BLaER1 (cell line): ENCODE measurements around the gene ANKRD33.

Source experiments
- H3K27ac ChIP-seq: shearing (Covaris generic); formaldehyde crosslinking; 2 replicates; pipeline ENCODE4 v1.8.1; 2022
- H3K27me3 ChIP-seq: shearing (Covaris generic); formaldehyde crosslinking; 2 replicates; pipeline ENCODE4 v1.8.1; 2022
- H3K36me3 ChIP-seq: shearing (Covaris generic); formaldehyde crosslinking; 2 replicates; pipeline ENCODE4 v1.8.1; 2022
- H3K4me1 ChIP-seq: shearing (Covaris generic); formaldehyde crosslinking; 2 replicates; pipeline ENCODE4 v1.8.1; 2022
- H3K4me2 ChIP-seq: shearing (Covaris generic); formaldehyde crosslinking; 2 replicates; pipeline ENCODE4 v1.8.1; 2022
- H3K4me3 ChIP-seq: shearing (Covaris generic); formaldehyde crosslinking; 2 replicates; pipeline ENCODE4 v1.8.1; 2022
- H3K9ac ChIP-seq: shearing (Covaris generic); formaldehyde crosslinking; 2 replicates; pipeline ENCODE4 v1.8.1; 2022
- H3K9me3 ChIP-seq: shearing (Covaris generic); formaldehyde crosslinking; 2 replicates; pipeline ENCODE4 v1.8.1; 2022
- H4K20me1 ChIP-seq: shearing (Covaris generic); formaldehyde crosslinking; 2 replicates; pipeline ENCODE4 v1.8.1; 2022
- Cebpa-rat ChIP-seq: shearing (Covaris generic); IDR thresholded peaks from 2 replicates; pipeline ENCODE4 v1.8.1; 2022

The ANKRD33 gene

GRCh38 chr12:51847643-51848325, 40.1 kb upstream of the ANKRD33 start:
- Histone ChIP-seq H3K4me1 (peaks cover 41% of the 10 kb centered on the region), H3K4me2 (peak overlapping the region; percentile 97), H3K27ac (no peak overlapping the region), H3K27me3 (peaks cover 35% of the 10 kb centered on the region), H3K4me3 (0 out of 2 replicates have a peak overlapping the region, but pooled peaks have one; percentile 7), H3K36me3 (no peaks in the 10 kb centered on the region), H3K9ac (no peak overlapping the region), H3K9me3 (no peaks in the 10 kb centered on the region), H4K20me1 (no peaks in the 10 kb centered on the region)
- no peak for TF ChIP-seq Cebpa-rat

GRCh38 chr12:51848326-51848727, 39.6 kb upstream of the ANKRD33 start, which contains the start of gene FIGNL2:
TSS of gene FIGNL2 (minus strand) at chr12:51848718. CDS start at chr12:51822413, 26,305 bp downstream.
- peak within 1 kb of the TSS; percentile 97 for H3K4me2 ChIP-seq
- peaks cover 35% of the 10 kb centered on the region for H3K27me3 ChIP-seq
- H3K4me3 ChIP-seq = 0 out of 2 replicates have a peak within 1 kb of the TSS, but pooled peaks have one; percentile 7

GRCh38 chr12:51848841-51849735, 38.8 kb upstream of the ANKRD33 start:
- Histone ChIP-seq H3K9me3 (no peaks in the 10 kb centered on the region), H3K4me2 (no peak overlapping the region), H3K4me3 (no peak overlapping the region), H3K36me3 (no peaks in the 10 kb centered on the region), H3K4me1 (peaks cover 41% of the 10 kb centered on the region), H3K9ac (no peak overlapping the region), H3K27me3 (peaks cover 35% of the 10 kb centered on the region), H3K27ac (no peak overlapping the region), H4K20me1 (no peaks in the 10 kb centered on the region)
- TF ChIP-seq Cebpa-rat = no peak

More at GRCh38 chr12:51848326-51848727, 39.6 kb upstream of the ANKRD33 start, which contains the start of gene FIGNL2:
- Histone ChIP-seq H3K9ac (no peak within 1 kb of the TSS), H3K36me3 (no peaks in the 10 kb centered on the region), H3K9me3 (no peaks in the 10 kb centered on the region), H4K20me1 (no peaks in the 10 kb centered on the region), H3K27ac (no peak within 1 kb of the TSS), H3K4me1 (peaks cover 41% of the 10 kb centered on the region)
- no peak for TF ChIP-seq Cebpa-rat

GRCh38 chr12:51850081-51850964, 37.6 kb upstream of the ANKRD33 start:
- no peaks in the 10 kb centered on the region for H4K20me1 ChIP-seq
- H3K9ac ChIP-seq = no peak overlapping the region
- peak overlapping the region; percentile 44 for H3K4me2 ChIP-seq
- peaks cover 41% of the 10 kb centered on the region for H3K4me1 ChIP-seq
- no peaks in the 10 kb centered on the region for H3K9me3 ChIP-seq
- no peaks in the 10 kb centered on the region for H3K36me3 ChIP-seq
- H3K27me3 ChIP-seq = peaks cover 35% of the 10 kb centered on the region
- no peak overlapping the region for H3K27ac ChIP-seq
- no peak overlapping the region for H3K4me3 ChIP-seq
- no peak for TF ChIP-seq Cebpa-rat

- Histone ChIP-seq H3K36me3 (no peaks in the 10 kb centered on the region), H3K4me1 (peaks cover 40% of the 10 kb centered on the region), H3K9ac (no peak overlapping the region), H3K27me3 (peaks cover 34% of the 10 kb centered on the region), H3K4me3 (no peak overlapping the region), H3K27ac (no peak overlapping the region), H3K4me2 (peak overlapping the region; percentile 44), H3K9me3 (no peaks in the 10 kb centered on the region), H4K20me1 (no peaks in the 10 kb centered on the region)
- TF ChIP-seq Cebpa-rat = no peak
Observed at GRCh38 chr12:51850965-51851299, 37.0 kb upstream of the ANKRD33 start.

GRCh38 chr12:51851413-51852124, 36.3 kb upstream of the ANKRD33 start:
- H3K9ac ChIP-seq = no peak overlapping the region
- peaks cover 28% of the 10 kb centered on the region for H3K27me3 ChIP-seq

GRCh38 chr12:51852404-51853137, 35.3 kb upstream of the ANKRD33 start:
- H3K27ac ChIP-seq = no peak overlapping the region
- no peak overlapping the region for H3K4me3 ChIP-seq
- TF ChIP-seq Cebpa-rat = no peak
- peaks cover 25% of the 10 kb centered on the region for H3K4me1 ChIP-seq
- no peak overlapping the region for H3K9ac ChIP-seq
- no peak overlapping the region for H3K4me2 ChIP-seq
- H4K20me1 ChIP-seq = no peaks in the 10 kb centered on the region
- H3K27me3 ChIP-seq = peaks cover 19% of the 10 kb centered on the region
- H3K9me3 ChIP-seq = no peaks in the 10 kb centered on the region
- H3K36me3 ChIP-seq = no peaks in the 10 kb centered on the region

More at GRCh38 chr12:51851413-51852124, 36.3 kb upstream of the ANKRD33 start:
- no peak overlapping the region for H3K27ac ChIP-seq
- peaks cover 34% of the 10 kb centered on the region for H3K4me1 ChIP-seq
- H3K9me3 ChIP-seq = no peaks in the 10 kb centered on the region
- no peak for TF ChIP-seq Cebpa-rat
- H3K36me3 ChIP-seq = no peaks in the 10 kb centered on the region
- H3K4me3 ChIP-seq = no peak overlapping the region
- peak overlapping the region; percentile 44 for H3K4me2 ChIP-seq
- no peaks in the 10 kb centered on the region for H4K20me1 ChIP-seq

- Histone ChIP-seq H3K36me3 (no peaks in the 10 kb centered on the region), H3K9me3 (no peaks in the 10 kb centered on the region), H3K4me1 (peaks cover 15% of the 10 kb centered on the region), H3K4me3 (no peak overlapping the region), H3K4me2 (no peak overlapping the region), H3K27ac (no peak overlapping the region), H4K20me1 (no peaks in the 10 kb centered on the region), H3K9ac (no peak overlapping the region), H3K27me3 (no peaks in the 10 kb centered on the region)
- no peak for TF ChIP-seq Cebpa-rat
Observed at GRCh38 chr12:51855586-51856428, 32.1 kb upstream of the ANKRD33 start.
